ENCODE measurements around the gene NKX6-2.
"Not testable (repeated sequence)": the region's sequence is repeated elsewhere in the genome, so short reads cannot be mapped to it uniquely, and the experiment has no call there.

The NKX6-2 gene

DNA sequence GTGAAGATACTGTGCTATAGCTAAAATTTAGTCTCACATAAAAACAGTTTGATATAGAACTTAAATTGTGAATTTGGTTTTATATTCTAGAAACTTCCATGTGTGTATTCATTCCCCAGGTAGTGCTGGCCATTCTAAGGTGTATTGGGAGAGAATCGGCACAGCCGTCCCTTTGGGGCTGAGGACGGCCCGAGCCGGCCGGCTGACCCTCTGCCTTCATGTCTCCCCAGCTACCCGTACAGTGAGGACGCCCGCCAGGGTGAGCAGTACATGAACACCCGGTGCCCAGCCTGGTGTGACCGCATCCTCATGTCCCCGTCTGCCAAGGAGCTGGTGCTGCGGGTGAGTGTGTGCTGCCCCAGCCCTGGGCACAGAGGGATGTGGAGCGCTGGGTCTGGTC, 8.5 kb downstream of the NKX6-2 start:
- DNase-seq = no peak

DNA sequence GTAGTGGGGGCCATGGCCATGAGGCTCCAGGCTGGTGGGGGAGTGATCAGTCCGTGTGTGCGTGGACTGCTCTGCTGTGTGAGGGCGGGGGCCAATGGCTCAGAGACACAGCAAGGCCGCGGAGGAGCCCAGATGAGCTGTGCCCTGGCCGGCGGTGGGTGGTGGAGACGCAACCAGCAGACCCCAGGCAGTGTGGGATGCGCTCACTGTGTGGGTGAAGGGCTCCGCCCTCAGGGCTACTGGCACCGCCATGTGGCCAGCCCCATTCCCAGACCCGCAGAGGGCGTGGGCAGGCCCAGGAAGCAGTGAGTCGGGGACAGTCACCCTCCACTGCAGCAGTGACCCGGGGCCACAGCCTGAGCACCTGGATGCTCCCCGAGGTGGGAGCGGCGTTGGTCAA, 9.1 kb downstream of the NKX6-2 start:
- DNase-seq = no peak

DNA sequence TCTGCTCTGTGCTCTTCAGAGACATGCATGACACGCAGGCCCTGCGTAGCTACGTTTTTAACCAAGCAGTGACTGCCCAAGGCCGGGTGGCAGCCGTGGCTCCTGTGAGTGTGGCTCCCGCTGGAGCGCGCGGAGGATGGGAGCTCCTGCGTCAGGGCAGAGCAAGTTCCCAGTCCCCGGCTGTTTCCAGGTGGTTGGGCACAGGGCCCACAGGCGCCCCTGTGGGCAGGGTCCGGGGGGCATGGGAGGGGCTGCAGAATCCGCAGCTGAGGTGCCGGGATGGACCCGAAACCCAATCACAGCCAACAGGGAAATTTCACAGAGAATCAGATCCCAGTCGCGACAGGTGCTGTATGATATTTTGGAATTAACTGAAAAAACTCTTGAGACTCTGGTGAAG, 9.8 kb downstream of the NKX6-2 start:
- DNase-seq = no peak

DNA sequence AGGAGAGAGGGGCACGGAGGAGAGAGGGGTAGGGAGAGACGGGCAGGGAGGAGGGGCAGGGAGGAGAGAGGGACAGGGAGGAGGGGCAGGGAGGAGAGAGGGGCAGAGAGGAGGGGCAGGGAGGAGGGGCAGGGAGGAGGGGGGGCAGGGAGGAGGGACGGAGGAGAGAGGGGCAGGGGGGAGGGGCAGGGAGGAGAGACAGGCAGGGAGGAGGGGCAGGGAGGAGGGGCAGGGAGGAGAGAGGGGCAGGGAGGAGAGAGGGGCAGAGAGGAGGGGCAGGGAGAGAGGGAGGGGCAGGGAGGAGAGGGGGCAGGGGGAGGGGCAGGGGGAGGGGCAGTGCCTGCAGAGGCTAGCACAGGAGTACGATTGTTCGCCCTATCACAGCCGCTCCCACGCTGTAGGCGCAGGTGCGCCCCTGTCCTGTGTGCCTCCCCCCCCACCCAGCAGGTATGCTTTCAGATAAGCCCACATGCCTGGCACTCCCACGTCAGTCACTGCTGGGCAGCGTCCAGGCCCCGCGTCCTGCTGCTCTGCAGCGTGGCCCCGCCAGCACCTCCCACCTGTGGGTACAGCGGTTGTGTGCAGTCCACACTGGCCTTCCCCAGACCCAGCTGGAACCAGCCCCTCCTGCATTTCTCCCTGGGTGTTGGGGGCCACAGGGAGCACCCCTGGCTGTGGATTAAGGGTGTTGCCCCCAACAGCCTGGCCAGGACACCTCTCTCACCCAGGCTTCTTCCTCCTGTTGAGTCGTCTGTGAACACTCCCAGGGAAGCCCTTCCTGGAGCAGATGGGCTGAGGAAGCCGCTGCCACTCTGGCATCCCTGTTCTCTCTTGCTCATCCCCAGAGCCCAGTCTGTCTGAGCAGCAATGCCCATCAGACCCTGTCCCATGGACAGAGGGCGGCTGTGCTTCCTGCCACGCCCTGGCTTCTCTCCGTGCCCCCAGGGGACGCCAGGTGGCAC, 10.8 kb downstream of the NKX6-2 start:
- DNase-seq = no peak

DNA sequence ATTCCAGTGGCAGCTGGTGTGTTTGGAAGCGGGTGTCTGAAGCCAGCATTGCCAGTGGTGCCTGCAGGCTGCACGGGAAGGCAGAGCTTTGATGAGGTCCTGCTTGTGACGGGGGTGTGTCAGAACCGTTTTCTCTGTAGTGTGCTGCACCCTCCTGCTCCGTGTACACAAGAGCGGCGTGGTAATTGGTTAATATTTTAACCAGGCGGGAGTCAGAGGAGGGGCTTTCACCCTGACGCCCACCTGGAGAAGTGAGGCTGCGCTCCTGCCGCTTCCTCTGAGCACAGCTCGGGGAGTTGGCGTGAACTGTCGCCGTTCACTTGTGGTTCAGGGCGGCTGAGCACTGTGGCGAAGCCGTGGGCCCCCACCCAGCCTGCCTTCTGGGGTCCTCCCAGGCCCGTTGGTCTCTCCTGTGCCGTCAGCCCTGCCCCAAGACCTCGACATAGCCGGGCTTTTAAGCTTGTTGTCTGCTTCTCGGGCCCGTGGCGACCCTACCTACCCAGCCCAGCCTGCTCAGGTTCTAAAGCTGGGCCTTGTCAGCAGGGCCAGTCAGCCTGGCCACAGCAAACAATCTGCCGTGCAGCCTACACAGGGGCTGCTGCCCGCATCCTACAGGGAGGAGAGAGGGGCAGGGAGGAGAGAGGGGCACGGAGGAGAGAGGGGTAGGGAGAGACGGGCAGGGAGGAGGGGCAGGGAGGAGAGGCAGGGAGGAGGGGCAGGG, 11.6 kb downstream of the NKX6-2 start:
- no peak for DNase-seq

DNA sequence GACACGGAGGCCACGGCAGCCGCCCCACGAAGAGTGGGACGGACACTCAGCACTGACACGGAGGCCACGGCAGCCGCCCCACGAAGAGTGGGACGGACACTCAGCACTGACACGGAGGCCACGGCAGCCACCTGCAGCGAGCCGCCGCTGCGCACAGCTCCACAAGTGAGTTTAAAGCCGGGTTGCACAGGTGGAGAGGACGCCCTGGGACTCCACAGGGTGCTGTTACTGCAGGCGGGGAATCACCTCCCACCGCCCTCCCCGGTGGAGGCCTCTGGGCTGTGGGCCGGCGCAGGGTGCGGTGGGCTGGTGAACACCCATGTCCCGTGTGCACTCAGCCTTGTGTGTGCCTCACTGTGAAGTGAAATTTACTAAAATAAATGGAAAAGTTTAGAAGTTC, 13.1 kb downstream of the NKX6-2 start:
- DNase-seq = not testable (repeated sequence)

DNA sequence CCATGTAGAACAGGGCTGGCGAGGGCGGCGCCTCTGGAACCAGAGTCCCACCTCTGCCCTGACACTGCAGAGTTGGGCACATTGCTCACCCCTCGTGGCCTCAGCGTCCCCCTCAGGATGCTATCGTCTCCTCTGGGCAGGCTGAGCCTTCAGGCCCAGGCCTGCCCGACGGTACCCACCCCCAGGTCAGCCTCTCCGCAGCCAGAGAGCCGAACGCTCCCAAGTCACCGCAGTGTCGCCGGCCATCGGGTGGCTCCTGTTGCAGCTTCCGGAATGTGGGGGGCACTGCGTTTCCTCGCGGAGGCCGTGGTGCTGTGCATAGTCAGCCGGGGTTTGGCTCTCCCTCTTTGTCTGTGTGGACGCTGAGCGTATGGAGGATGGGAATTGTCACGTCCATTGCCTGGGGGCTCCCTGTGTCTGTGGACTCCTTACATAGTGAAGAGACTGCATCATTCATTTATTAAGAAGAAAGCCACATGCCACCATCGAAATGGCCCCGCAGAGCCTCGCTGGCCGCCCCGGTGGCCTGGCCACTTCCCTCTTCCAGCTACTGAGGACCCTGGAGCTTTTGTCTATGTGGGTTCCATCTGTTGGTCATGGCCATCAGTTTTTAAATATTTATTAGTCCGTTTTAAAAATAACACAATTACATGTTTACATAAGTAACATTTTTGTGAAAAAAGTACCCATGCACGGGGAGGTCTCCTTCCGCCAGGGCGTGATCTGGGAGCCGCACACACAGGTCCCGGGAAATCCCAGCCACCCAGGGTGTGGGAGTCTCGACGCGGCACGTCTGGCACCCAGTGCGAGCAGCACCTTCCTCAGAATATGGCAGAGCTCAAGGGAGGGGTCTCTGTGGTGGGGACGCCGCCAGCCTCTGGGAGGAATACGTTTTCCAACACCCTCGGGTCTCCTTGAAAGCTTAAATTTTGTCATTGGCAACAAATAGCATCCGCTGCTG, 15.6 kb downstream of the NKX6-2 start:
- no peak for DNase-seq

GRCh38 chr10:132768346-132769248, 17.4 kb downstream of the NKX6-2 start:
- no peak for DNase-seq

DNA sequence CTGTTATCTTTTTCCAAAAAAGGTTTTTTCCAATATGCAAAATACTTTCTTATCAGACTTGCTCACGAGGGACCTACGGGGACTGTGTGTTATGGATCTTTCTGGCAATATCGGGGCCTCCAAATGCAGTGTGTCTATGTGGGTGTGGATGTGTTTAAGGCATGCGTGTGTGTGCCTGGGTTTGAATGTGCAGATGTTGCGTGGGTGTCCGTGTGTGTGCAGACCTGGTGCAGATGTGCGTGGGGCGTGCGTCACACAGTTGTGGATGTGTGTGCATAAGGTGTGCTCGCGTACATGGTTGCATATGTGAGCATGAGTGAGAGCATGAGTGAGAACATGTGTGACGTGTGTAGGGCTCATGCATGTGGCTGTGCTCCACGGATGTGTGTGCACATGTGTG, 19.7 kb downstream of the NKX6-2 start:
- DNase-seq = no peak

GRCh38 chr10:132765435-132765834, 20.5 kb downstream of the NKX6-2 start:
- DNase-seq = no peak

DNA sequence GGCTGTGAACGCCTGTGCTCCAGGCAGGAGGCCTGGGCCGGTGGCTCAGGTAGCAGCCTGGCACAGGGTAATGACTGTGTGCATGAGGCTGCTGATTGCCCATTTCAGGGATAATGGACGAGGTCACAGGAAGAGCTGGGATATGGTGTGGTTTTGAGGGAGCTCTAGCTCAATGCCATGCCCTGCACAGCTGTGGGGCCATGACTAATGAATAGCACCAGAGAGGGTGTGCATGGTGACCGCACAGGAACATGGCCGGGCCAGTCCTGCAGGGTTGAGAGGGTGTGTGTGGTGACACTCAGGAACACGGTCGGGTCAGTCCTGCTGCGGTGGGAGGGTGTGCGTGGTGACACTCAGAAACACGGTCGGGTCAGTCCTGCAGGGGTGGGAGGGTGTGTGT, 21.8 kb downstream of the NKX6-2 start:
- no peak for DNase-seq

GRCh38 chr10:132763545-132763944, 22.4 kb downstream of the NKX6-2 start:
- no peak for DNase-seq

- DNase-seq = no peak
Observed at GRCh38 chr10:132762267-132762666, 23.7 kb downstream of the NKX6-2 start.

DNA sequence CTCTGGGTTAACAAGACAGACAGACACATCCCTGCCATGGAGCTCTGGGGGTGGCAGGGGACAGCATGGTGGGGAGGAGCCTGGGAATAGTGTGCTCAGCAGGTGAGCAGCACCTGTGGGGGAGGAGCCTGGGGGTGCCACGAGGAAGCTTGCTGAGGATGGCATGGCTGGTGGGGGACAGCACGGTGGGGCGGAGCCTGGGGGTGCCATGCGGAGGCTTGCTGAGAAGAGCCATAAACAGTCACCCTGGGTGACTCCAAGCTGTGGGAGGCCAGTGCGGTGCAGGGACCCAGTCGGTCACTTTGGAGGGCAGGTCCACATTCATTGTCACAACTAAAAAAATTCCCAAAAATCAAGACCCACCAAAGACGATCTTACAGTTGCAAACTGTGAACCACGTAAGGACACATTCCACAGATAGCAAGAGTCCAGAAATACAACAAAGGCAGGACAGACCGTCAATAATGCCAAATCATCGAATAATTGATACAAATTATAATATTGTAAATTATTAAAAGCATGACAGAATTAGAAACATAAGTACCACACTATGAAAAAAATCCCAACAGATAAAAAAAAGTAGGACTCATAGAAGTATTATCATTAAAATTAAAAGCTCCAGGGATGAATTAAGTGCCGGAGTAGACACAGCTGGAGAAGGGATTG, 24.4 kb downstream of the NKX6-2 start:
- DNase-seq = no peak

DNA sequence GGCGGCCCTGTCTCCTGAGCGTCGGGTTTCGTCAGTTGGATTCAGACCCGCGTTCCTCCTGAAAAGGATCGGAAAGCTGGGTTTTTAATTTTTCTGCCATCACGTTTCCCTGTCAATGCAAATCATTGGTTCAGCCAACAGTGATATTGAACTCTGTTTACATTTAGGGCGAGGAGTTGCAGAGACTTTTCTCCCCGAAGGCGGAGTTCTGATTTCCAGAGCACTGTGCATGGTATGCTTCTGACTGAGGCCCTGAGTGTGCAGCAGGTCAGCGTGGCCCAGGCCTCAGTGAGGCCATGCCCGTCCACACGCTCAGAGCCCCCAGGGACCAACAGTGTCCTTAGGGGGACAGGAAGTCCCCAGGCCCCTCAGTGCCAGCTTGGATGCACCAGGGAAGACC, 27.1 kb downstream of the NKX6-2 start:
- no peak for DNase-seq

- DNase-seq = no peak
Observed at GRCh38 chr10:132757171-132757570, 28.8 kb downstream of the NKX6-2 start.

- DNase-seq = no peak
Observed at GRCh38 chr10:132756591-132756990, 29.4 kb downstream of the NKX6-2 start.

DNA sequence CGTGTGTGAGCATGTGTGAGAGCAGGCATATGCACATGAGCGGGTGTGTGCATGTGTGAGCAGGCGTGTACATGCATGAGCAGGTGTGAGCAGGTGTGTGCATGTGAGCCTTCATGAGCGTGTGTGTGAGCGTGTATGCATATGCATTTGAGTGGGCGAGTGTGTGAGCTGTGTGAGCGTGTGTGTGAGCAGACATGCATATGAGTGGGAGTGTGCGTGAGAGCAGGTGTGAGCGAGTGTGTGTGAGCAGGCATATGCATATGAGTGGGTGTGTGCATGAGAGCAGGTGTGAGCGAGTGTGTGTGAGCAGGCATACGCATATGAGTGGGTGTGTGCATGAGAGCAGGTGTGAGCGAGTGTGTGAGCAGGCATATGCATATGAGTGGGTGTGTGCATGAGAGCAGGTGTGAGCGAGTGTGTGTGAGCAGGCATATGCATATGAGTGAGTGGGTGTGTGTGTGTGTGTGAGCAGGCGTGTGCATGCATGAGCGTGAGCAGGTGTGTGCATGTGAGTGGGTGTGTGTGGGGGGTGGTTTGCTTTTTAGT, 30.7 kb downstream of the NKX6-2 start:
- DNase-seq = no peak

GRCh38 chr10:132754071-132754470, 31.9 kb downstream of the NKX6-2 start:
- DNase-seq = no peak

- DNase-seq = no peak
Observed at GRCh38 chr10:132753596-132753995, 32.4 kb downstream of the NKX6-2 start.

- no peak for DNase-seq
Observed at GRCh38 chr10:132752961-132753360, 33.0 kb downstream of the NKX6-2 start.
